ENCODE data around the gene TRIM14.
"Not testable (repeated sequence)": the region's sequence is repeated elsewhere in the genome, so short reads cannot be mapped to it uniquely, and the experiment has no call there.

Gene TRIM14

GRCh38 chr9:98043915-98044314, 75.1 kb downstream of the TRIM14 start:
- no peak for DNase-seq

DNA sequence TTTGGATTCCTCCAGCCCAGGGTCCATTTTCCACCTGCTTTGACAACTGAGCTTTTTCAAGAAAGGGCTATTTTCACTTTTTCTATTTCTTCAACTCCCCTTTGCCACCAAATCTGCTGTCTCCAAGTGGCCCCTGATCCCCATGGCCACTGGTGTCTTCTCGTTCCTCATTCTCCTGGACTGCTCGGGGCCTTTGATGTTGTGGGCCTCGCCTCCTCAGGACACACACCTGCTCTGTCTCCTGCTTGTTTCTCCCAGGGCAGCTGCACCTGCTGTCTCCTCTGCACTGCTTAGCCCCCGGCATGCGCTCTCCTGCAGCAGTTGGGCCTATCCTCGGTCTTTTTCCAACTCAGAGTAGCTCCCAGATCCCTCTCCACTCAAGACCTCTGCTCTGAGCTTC, 78.8 kb downstream of the TRIM14 start:
- no peak for DNase-seq

- DNase-seq: no peak
Observed at GRCh38 chr9:98039607-98040017, 79.4 kb downstream of the TRIM14 start.

- no peak for DNase-seq
Observed at GRCh38 chr9:98038958-98039357, 80.1 kb downstream of the TRIM14 start.

DNA sequence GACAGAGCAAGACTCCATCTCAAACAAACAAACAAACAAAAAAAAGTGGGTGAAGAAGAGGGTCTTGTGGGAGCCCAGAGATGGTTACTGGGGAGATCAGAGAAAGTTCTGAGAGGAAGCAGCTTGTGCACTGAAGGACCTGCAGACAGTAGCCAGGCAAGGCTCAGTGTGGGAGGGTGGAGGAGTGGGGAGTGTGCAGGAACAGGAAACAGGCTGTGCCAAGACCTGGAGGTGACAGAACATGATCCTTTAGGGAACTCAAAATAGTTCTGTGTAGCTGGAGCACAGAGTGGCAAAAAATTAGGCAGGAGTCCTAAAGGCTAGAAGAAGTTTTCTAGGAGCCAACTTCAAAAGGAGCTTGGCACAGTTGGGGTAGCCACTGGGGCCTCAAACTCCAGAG, 81.7 kb downstream of the TRIM14 start:
- no peak for DNase-seq

- peak in 1 of 2 experiments; percentile 38 for DNase-seq
Observed at GRCh38 chr9:98034593-98035546, 84.2 kb downstream of the TRIM14 start.

DNA sequence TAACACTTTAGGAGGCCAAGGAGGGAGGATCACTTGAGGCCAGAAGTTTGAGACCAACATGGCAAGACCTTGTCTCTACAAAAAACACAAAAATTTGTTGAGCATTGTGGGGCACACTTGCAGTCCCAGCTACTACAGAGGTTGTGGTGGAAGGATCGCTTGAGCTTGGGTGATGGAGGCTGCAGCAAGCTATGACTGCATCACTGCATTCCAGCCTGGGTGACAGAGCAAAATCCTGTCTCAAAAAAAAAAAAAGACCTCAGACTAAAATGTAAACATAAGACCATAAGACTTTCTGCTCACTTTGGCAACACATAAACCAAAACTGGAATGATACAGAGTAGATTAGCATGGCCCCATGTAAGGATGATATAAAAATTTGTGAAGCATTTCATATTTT, 87.1 kb downstream of the TRIM14 start:
- DNase-seq: no peak

GRCh38 chr9:98031169-98031568, 87.9 kb downstream of the TRIM14 start:
- no peak for DNase-seq

DNA sequence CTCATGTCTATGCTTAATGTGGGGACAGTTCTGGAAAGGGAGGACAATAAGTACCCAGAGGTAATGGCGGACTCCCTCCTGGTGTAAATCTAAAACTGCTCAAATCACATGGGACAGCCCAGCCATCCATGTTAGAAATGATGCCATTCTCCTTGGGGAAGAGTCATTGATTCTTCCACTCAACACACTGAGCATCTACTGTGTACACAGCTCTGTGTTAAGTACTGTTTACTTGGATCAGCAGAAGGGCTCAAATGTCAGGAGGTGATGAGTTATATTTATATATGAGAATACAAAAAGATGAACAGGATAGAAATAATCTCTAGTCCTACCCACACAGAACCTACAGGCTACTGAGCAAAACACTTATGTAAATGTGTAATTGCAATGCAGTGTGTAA, 94.3 kb downstream of the TRIM14 start:
- no peak for DNase-seq

DNA sequence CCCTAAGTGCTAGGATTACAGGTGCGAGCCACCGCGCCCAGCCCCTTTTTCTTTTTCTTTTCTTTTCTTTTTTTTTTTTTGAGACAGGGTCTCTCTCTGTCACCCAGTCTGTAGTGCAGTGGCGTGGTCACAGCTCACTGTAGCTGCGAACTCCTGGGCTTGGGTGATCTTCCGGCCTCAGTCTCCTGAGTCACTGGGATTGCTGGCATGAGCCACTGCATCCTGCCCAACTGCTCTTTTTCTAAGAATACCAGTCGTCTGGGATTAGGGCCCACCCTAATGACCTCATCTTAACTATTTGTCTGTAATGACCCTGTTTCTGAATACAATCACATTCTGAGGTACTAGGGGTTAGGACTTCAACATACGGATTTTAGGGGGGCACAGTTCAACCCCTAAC, 96.6 kb downstream of the TRIM14 start:
- DNase-seq: no peak

- DNase-seq: no peak
Observed at GRCh38 chr9:98021306-98022040, 97.5 kb downstream of the TRIM14 start.

- no peak for DNase-seq
Observed at GRCh38 chr9:98020476-98021145, 98.4 kb downstream of the TRIM14 start.

GRCh38 chr9:98019869-98020268, 99.2 kb downstream of the TRIM14 start:
- DNase-seq: not testable (repeated sequence)

All from cerebellar nuclear complex (tissue), 1 donor.